Chondrocyte (in vitro differentiated cells): ENCODE measurements around the gene MTFR2. TPM values are rescaled to one million over a fixed set of nuclear protein-coding genes. Genes with fewer than 3 reads are reported as not detected.

Experiments used
- DNase-seq: peaks from one replicate; pipeline ENCODE4 v3.0.0; 2021; ENCODE audit warnings: mixed read lengths, low spot score
- H3K27ac Mint-ChIP-seq: one replicate; pipeline ENCODE4 v1.8.0; 2021; ENCODE audit warnings: mild to moderate bottlenecking, moderate library complexity, mixed read lengths; ENCODE audit not compliant: unreplicated experiment
- H3K27me3 Mint-ChIP-seq: 2 replicates; pipeline ENCODE4 v1.8.0; 2021; ENCODE audit warnings: low read depth, mixed read lengths
- H3K36me3 Mint-ChIP-seq: 2 replicates; pipeline ENCODE4 v1.8.0; 2021; ENCODE audit warnings: low read depth, mixed read lengths
- H3K4me1 Mint-ChIP-seq: 2 replicates; pipeline ENCODE4 v1.8.0; 2021; ENCODE audit warnings: low read depth, mild to moderate bottlenecking, mixed read lengths
- H3K4me3 Mint-ChIP-seq: one replicate; pipeline ENCODE4 v1.8.0; 2021; ENCODE audit warnings: mild to moderate bottlenecking, moderate library complexity, mixed read lengths; ENCODE audit not compliant: unreplicated experiment
- H3K9me3 Mint-ChIP-seq: 2 replicates; pipeline ENCODE4 v1.8.0; 2021; ENCODE audit warnings: low read depth, mixed read lengths
- CTCF ChIP-seq: fragments of 200-600 bp; sonication (generic); IDR thresholded peaks from 2 replicates; pipeline ENCODE4 v1.5.0; 2021; ENCODE audit warnings: antibody characterized with exemption, mild to moderate bottlenecking, moderate library complexity
- total RNA-seq: library from RNA; stranded (reverse); gene quantifications from 3 replicates; pipeline ENCODE4 v1.2.1, GENCODE V29; 2021

MTFR2 gene
- total RNA-seq, 1 donor from 2014 or later, result 0.85 TPM

GRCh38 chr6:136289327-136289578 is 39.1 kb upstream of the MTFR2 start:
- Mint-ChIP-seq H3K4me3 (peak overlapping the region; percentile 93), H3K4me1 (peaks cover 48% of the 10 kb centered on the region), H3K27ac (peak overlapping the region; percentile 100), H3K9me3 (no peaks in the 10 kb centered on the region), H3K27me3 (no peaks in the 10 kb centered on the region), H3K36me3 (peaks cover 1% of the 10 kb centered on the region)
- no peak for TF ChIP-seq CTCF
- peak; percentile 96 for DNase-seq

GRCh38 chr6:136288566-136289326 is 38.6 kb upstream of the MTFR2 start:
- H3K4me3 Mint-ChIP-seq, result peak overlapping the region; percentile 93
- H3K36me3 Mint-ChIP-seq, result peaks cover 1% of the 10 kb centered on the region
- H3K27ac Mint-ChIP-seq, result peak overlapping the region; percentile 100
- no peak for DNase-seq
- peaks cover 52% of the 10 kb centered on the region for H3K4me1 Mint-ChIP-seq
- no peaks in the 10 kb centered on the region for H3K27me3 Mint-ChIP-seq
- peak; percentile 61 for TF ChIP-seq CTCF
- H3K9me3 Mint-ChIP-seq, result no peaks in the 10 kb centered on the region

- Mint-ChIP-seq H3K27me3 (no peaks in the 10 kb centered on the region), H3K36me3 (peaks cover 4% of the 10 kb centered on the region), H3K4me3 (no peak overlapping the region), H3K9me3 (no peaks in the 10 kb centered on the region), H3K27ac (peak overlapping the region; percentile 74), H3K4me1 (peaks cover 70% of the 10 kb centered on the region)
- no peak for DNase-seq
- no peak for TF ChIP-seq CTCF
These were observed 34.8 kb upstream of the MTFR2 start for GRCh38 chr6:136284909-136285308.

- DNase-seq, result no peak
- peaks cover 64% of the 10 kb centered on the region for H3K4me1 Mint-ChIP-seq
- H3K4me3 Mint-ChIP-seq, result no peak overlapping the region
- H3K27ac Mint-ChIP-seq, result peak overlapping the region; percentile 57
- H3K36me3 Mint-ChIP-seq, result peaks cover 5% of the 10 kb centered on the region
- H3K9me3 Mint-ChIP-seq, result no peaks in the 10 kb centered on the region
- no peaks in the 10 kb centered on the region for H3K27me3 Mint-ChIP-seq
- TF ChIP-seq CTCF, result no peak
These were observed 32.8 kb upstream of the MTFR2 start for GRCh38 chr6:136282906-136283305.

GRCh38 chr6:136280032-136280609 is 30.0 kb upstream of the MTFR2 start:
- no peak overlapping the region for H3K27ac Mint-ChIP-seq
- peaks cover 46% of the 10 kb centered on the region for H3K4me1 Mint-ChIP-seq
- TF ChIP-seq CTCF, result no peak
- no peaks in the 10 kb centered on the region for H3K27me3 Mint-ChIP-seq
- no peak for DNase-seq
- H3K36me3 Mint-ChIP-seq, result peaks cover 11% of the 10 kb centered on the region
- H3K4me3 Mint-ChIP-seq, result no peak overlapping the region
- no peaks in the 10 kb centered on the region for H3K9me3 Mint-ChIP-seq
